Stimulated activated CD8-positive, alpha-beta memory T cell treated with anti-CD3 and anti-CD28 coated beads, Interleukin-15, amount 100 ng/mL, for 4 hours (primary cell): ENCODE results near the gene RNF121.

ENCODE experiments used
- DNase-seq, 2 donors: peaks; one replicate each; pipeline ENCODE4 v3.0.0-alpha.2; 2020; ENCODE audit warnings: low read depth in 2 of 2

Gene RNF121

GRCh38 chr11:71934213-71934612 is 5.4 kb downstream of the RNF121 start:
- DNase-seq, result no peak

- DNase-seq, result no peak
Observed at GRCh38 chr11:71935338-71935925, 6.6 kb downstream of the RNF121 start.

- no peak for DNase-seq
Observed at GRCh38 chr11:71936825-71937224, 8.0 kb downstream of the RNF121 start.

- DNase-seq, result no peak
Observed at GRCh38 chr11:71937826-71938225, 9.0 kb downstream of the RNF121 start.

- DNase-seq, result no peak
Observed at GRCh38 chr11:71940561-71941219, 11.8 kb downstream of the RNF121 start.

- DNase-seq, result no peak
Observed at GRCh38 chr11:71946144-71946571, 17.3 kb downstream of the RNF121 start.

- DNase-seq, result no peak
Observed at GRCh38 chr11:71947498-71947897, 18.7 kb downstream of the RNF121 start.

GRCh38 chr11:71948314-71949027 is 19.6 kb downstream of the RNF121 start:
- DNase-seq, result no peak

- DNase-seq, result no peak
Observed at GRCh38 chr11:71949034-71949433, 20.2 kb downstream of the RNF121 start.

GRCh38 chr11:71951741-71952310 is 23.0 kb downstream of the RNF121 start:
- no peak for DNase-seq

- DNase-seq, result no peak
Observed at GRCh38 chr11:71955898-71956456, 27.1 kb downstream of the RNF121 start.

GRCh38 chr11:71962428-71963038 is 33.7 kb downstream of the RNF121 start:
- no peak for DNase-seq

- DNase-seq, result no peak
Observed at GRCh38 chr11:71963468-71963867, 34.6 kb downstream of the RNF121 start.

GRCh38 chr11:71964641-71965040 is 35.8 kb downstream of the RNF121 start:
- DNase-seq, result no peak

- no peak for DNase-seq
Observed at GRCh38 chr11:71971680-71972079, 42.8 kb downstream of the RNF121 start.

GRCh38 chr11:71976551-71976950 is 47.7 kb downstream of the RNF121 start:
- DNase-seq, result no peak

- no peak for DNase-seq
Observed at GRCh38 chr11:71977090-71977489, 48.2 kb downstream of the RNF121 start.

GRCh38 chr11:71977743-71978418 is 49.0 kb downstream of the RNF121 start:
- no peak for DNase-seq

GRCh38 chr11:71979094-71979493 is 50.2 kb downstream of the RNF121 start:
- no peak for DNase-seq

GRCh38 chr11:71979602-71980001 is 50.8 kb downstream of the RNF121 start:
- DNase-seq, result no peak

- no peak for DNase-seq
Observed at GRCh38 chr11:71986131-71986530, 57.3 kb downstream of the RNF121 start.
